H9 (cell line): ENCODE measurements around the gene OXA1L. TPM values are rescaled to one million over a fixed set of nuclear protein-coding genes. Genes with fewer than 3 reads are reported as not detected.
"Not testable (repeated sequence)": the region's sequence is repeated elsewhere in the genome, so short reads cannot be mapped to it uniquely, and the experiment has no call there.

Experiments used
- DNase-seq: peaks from one replicate; pipeline ENCODE4 v3.0.0-alpha.2; 2017
- H2AFZ ChIP-seq: one replicate; pipeline ENCODE4 v1.6.1; 2013; ENCODE audit warnings: mild to moderate bottlenecking, low read length, control low read depth, moderate library complexity
- H2AK5ac ChIP-seq: 2 replicates; pipeline ENCODE4 v1.6.1; 2013; ENCODE audit warnings: low read length, control low read depth, mixed read lengths; ENCODE audit not compliant: insufficient read length
- H2BK120ac ChIP-seq: one replicate; pipeline ENCODE4 v1.6.1; 2013; ENCODE audit warnings: low read depth, mild to moderate bottlenecking, low read length, control low read depth, inconsistent platforms; ENCODE audit not compliant: poor library complexity, severe bottlenecking
- H2BK12ac ChIP-seq: 2 replicates; pipeline ENCODE4 v1.6.1; 2013; ENCODE audit warnings: low read length, control low read depth, mixed read lengths, low read depth; ENCODE audit not compliant: insufficient read length
- H2BK15ac ChIP-seq: 2 replicates; pipeline ENCODE4 v1.6.1; 2013; ENCODE audit warnings: low read depth, low read length, control low read depth
- H2BK20ac ChIP-seq: one replicate; pipeline ENCODE4 v1.6.1; 2013; ENCODE audit warnings: low read depth, mild to moderate bottlenecking, low read length, control low read depth, inconsistent platforms; ENCODE audit not compliant: poor library complexity, severe bottlenecking
- H2BK5ac ChIP-seq: 2 replicates; pipeline ENCODE4 v1.6.1; 2013; ENCODE audit warnings: low read length, control low read depth, mixed read lengths; ENCODE audit not compliant: insufficient read length
- H3K14ac ChIP-seq: 2 replicates; pipeline ENCODE4 v1.6.1; 2013; ENCODE audit warnings: low read length, control low read depth; ENCODE audit not compliant: insufficient read depth
- H3K18ac ChIP-seq: 2 replicates; pipeline ENCODE4 v1.6.1; 2013; ENCODE audit warnings: low read depth, mild to moderate bottlenecking, mixed read lengths, low read length, control low read depth; ENCODE audit not compliant: insufficient read length
- H3K23ac ChIP-seq: 2 replicates; pipeline ENCODE4 v1.6.1; 2013; ENCODE audit warnings: low read length, control low read depth, mixed read lengths, low read depth; ENCODE audit not compliant: insufficient read length
- H3K23me2 ChIP-seq: 2 replicates; pipeline ENCODE4 v1.6.1; 2013; ENCODE audit warnings: low read depth, mild to moderate bottlenecking, mixed read lengths, low read length, control low read depth; ENCODE audit not compliant: insufficient read length, poor library complexity, severe bottlenecking
- H3K27ac ChIP-seq: 2 replicates; pipeline ENCODE4 v1.5.1; 2013; ENCODE audit warnings: low read length, control low read depth, mixed read lengths, low read depth; ENCODE audit not compliant: insufficient read length
- H3K27me3 ChIP-seq: 2 replicates; pipeline ENCODE4 v1.6.1; 2013; ENCODE audit warnings: low read length, control low read depth, inconsistent platforms; ENCODE audit not compliant: insufficient read depth
- H3K4ac ChIP-seq: 2 replicates; pipeline ENCODE4 v1.6.1; 2013; ENCODE audit warnings: low read depth, mild to moderate bottlenecking, control low read depth, inconsistent platforms, low read length, moderate library complexity
- H3K4me1 ChIP-seq: 2 replicates; pipeline ENCODE4 v1.6.1; 2013; ENCODE audit warnings: low read length, control low read depth, inconsistent platforms; ENCODE audit not compliant: insufficient read depth
- H3K4me2 ChIP-seq: 2 replicates; pipeline ENCODE4 v1.6.1; 2013; ENCODE audit warnings: low read length, control low read depth, mixed read lengths; ENCODE audit not compliant: insufficient read length, insufficient read depth
- H3K56ac ChIP-seq: 2 replicates; pipeline ENCODE4 v1.6.1; 2013; ENCODE audit warnings: low read depth, mild to moderate bottlenecking, mixed read lengths, low read length, control low read depth; ENCODE audit not compliant: insufficient read length
- H3K79me1 ChIP-seq: 2 replicates; pipeline ENCODE4 v1.6.1; 2013; ENCODE audit warnings: low read depth, mild to moderate bottlenecking, moderate library complexity, low read length, control low read depth, inconsistent platforms; ENCODE audit not compliant: insufficient read depth, poor library complexity, severe bottlenecking
- H3K79me2 ChIP-seq: 2 replicates; pipeline ENCODE4 v1.6.1; 2013; ENCODE audit warnings: low read length, control low read depth, inconsistent platforms; ENCODE audit not compliant: insufficient read depth
- H3K9ac ChIP-seq: 2 replicates; pipeline ENCODE4 v1.6.1; 2013; ENCODE audit warnings: low read length, control low read depth, mixed read lengths; ENCODE audit not compliant: insufficient read length; ENCODE audit errors: extremely low read depth
- H3K9me3 ChIP-seq: one replicate; pipeline ENCODE4 v1.6.1; 2013; ENCODE audit warnings: low read depth, low read length, inconsistent platforms; ENCODE audit not compliant: control insufficient read depth
- H3T11ph ChIP-seq: one replicate; pipeline ENCODE4 v1.6.1; 2013; ENCODE audit warnings: mild to moderate bottlenecking, low read length, control low read depth, inconsistent platforms
- H4K20me1 ChIP-seq: one replicate; pipeline ENCODE4 v1.6.1; 2013; ENCODE audit not compliant: control insufficient read depth, insufficient read length, insufficient read depth
- H4K5ac ChIP-seq: 2 replicates; pipeline ENCODE4 v1.6.1; 2013; ENCODE audit warnings: low read depth, mild to moderate bottlenecking, mixed read lengths, low read length, control low read depth; ENCODE audit not compliant: insufficient read length
- H4K8ac ChIP-seq: replicated peaks from 2 replicates; pipeline ENCODE4 v1.6.1; 2013; ENCODE audit warnings: low read length, control low read depth, mixed read lengths, low read depth; ENCODE audit not compliant: insufficient read length
- H4K91ac ChIP-seq: 2 replicates; pipeline ENCODE4 v1.6.1; 2013; ENCODE audit warnings: low read depth, mild to moderate bottlenecking, moderate library complexity, mixed read lengths, low read length, control low read depth; ENCODE audit not compliant: insufficient read length
- H3K27ac Mint-ChIP-seq, 3 experiments: 2 replicates in 2 of 3; 3 replicates in 1 of 3; pipeline ENCODE4 v1.8.0; 2020 to 2021; ENCODE audit warnings: mixed read lengths in 3 of 3, mild to moderate bottlenecking in 1 of 3, moderate library complexity in 1 of 3
- H3K27me3 Mint-ChIP-seq: 2 replicates; pipeline ENCODE4 v1.8.0; 2021; ENCODE audit warnings: low read depth, mild to moderate bottlenecking, moderate library complexity, mixed read lengths
- H3K36me3 Mint-ChIP-seq, 3 experiments: 2 replicates in 2 of 3; 3 replicates in 1 of 3; pipeline ENCODE4 v1.8.0; 2020 to 2021; ENCODE audit warnings: low read depth in 3 of 3, mixed read lengths in 3 of 3; ENCODE audit not compliant: insufficient read depth in 1 of 3
- H3K4me1 Mint-ChIP-seq, 2 experiments: 2 replicates each; pipeline ENCODE4 v1.8.0; 2020; ENCODE audit warnings: mixed read lengths in 2 of 2
- H3K4me3 Mint-ChIP-seq, 2 experiments: 2 replicates in 1 of 2; 3 replicates in 1 of 2; pipeline ENCODE4 v1.8.0; 2020 to 2021; ENCODE audit warnings: mild to moderate bottlenecking in 2 of 2, mixed read lengths in 2 of 2, moderate library complexity in 1 of 2
- H3K9me3 Mint-ChIP-seq, 2 experiments: 2 replicates in 1 of 2; 3 replicates in 1 of 2; pipeline ENCODE4 v1.8.0; 2020; ENCODE audit warnings: mild to moderate bottlenecking in 2 of 2, mixed read lengths in 2 of 2, moderate library complexity in 1 of 2
- WGBS: extraction: QIAGEN DNeasy Blood & Tissue Kit; methylation state at CpG from one replicate; pipeline ENCODE4 v1.1.7; 2013; ENCODE audit warnings: missing lambda C conversion rate, low lambda C conversion rate, mixed read lengths; ENCODE audit not compliant: insufficient read length; ENCODE audit errors: extremely low coverage; 5-methylcytosine and 5-hydroxymethylcytosine counted together
- total RNA-seq: library from RNA; stranded (reverse); gene quantifications from 2 replicates; pipeline ENCODE4 v1.2.1, GENCODE V29; 2021

The OXA1L gene
- total RNA-seq, 1 experiment from 2014 or later = 128 TPM

- H4K20me1 ChIP-seq, H3K4ac ChIP-seq, H3K4me1 ChIP-seq, H3K9ac ChIP-seq, H2BK15ac ChIP-seq, H2BK12ac ChIP-seq, H3K23ac ChIP-seq, H3K4me3 Mint-ChIP-seq, H3K36me3 Mint-ChIP-seq, H3K79me2 ChIP-seq, H4K8ac ChIP-seq, H3K79me1 ChIP-seq, H2BK20ac ChIP-seq, DNase-seq, H2AFZ ChIP-seq, H3K56ac ChIP-seq, H3T11ph ChIP-seq, H2BK5ac ChIP-seq, H2BK120ac ChIP-seq, H2AK5ac ChIP-seq, H3K14ac ChIP-seq, H3K27ac Mint-ChIP-seq, H4K91ac ChIP-seq, H3K27me3 ChIP-seq, H3K9me3 Mint-ChIP-seq, H3K18ac ChIP-seq, H4K5ac ChIP-seq, H3K9me3 ChIP-seq, H3K4me2 ChIP-seq, H3K27me3 Mint-ChIP-seq, H3K23me2 ChIP-seq, H3K27ac ChIP-seq: not testable (repeated sequence)
- no CpG with 5 or more reads among the region's 3 CpGs for WGBS
- peaks cover 10% of the 10 kb centered on the region in 2 experiments for H3K4me1 Mint-ChIP-seq
These were observed 41.1 kb upstream of the OXA1L start for GRCh38 chr14:22725374-22725773.
